ENCODE results near the gene DNAH10.

DNAH10 gene

GRCh38 chr12:123935956-123936355 is 173.9 kb downstream of the DNAH10 start (continued):
- TF ChIP-seq ELK4 (IDR thresholded peaks at IDR 0.05; ENCODE audit: borderline replicate concordance, low read depth, low read length) (no peak), ZBTB21 (tag by site-specific recombination; IDR thresholded peaks at IDR 0.05) (no peak), RBAK (tag by site-specific recombination; IDR thresholded peaks at IDR 0.05) (no peak), SETDB1 (IDR thresholded peaks at IDR 0.05; ENCODE audit: insufficient read length, low read length) (no peak), ZNF692 (tag by site-specific recombination; IDR thresholded peaks at IDR 0.05) (no peak), ZNF426 (tag by site-specific recombination; IDR thresholded peaks at IDR 0.05) (no peak)

GRCh38 chr12:123936471-123936870 is 174.4 kb downstream of the DNAH10 start:
- no peak overlapping the region for H3K27ac ChIP-seq (ENCODE audit: extremely low read depth, low read depth, low read length)
- ChIA-PET POLR2A (no interaction called here), CTCF (interaction anchor here (0.7 kb wide), 1 partner anchor 64 kb away, joined by 7 read pairs; no protein-coding TSS in a partner anchor)
- H3K4me1 ChIP-seq (ENCODE audit: control insufficient read depth, insufficient read depth, low read length), result no peaks in the 10 kb centered on the region
- no peak for TF ChIP-seq ZNF785 (tag by site-specific recombination; IDR thresholded peaks at IDR 0.05)
- H3K36me3 ChIP-seq (ENCODE audit: control insufficient read depth in 2 of 2, insufficient read depth in 1 of 2, low read length in 2 of 2), result peaks cover 0 to 38% of the 10 kb centered on the region in 2 experiments; a peak in 1 of 3 replicates
- H3K4me3 ChIP-seq (ENCODE audit: low read depth, low read length), result no peak overlapping the region
- no peaks in the 10 kb centered on the region for H3K9me3 ChIP-seq (ENCODE audit: control insufficient read depth, insufficient read depth, low read depth, low read length)

GRCh38 chr12:123936956-123937706 is 175.0 kb downstream of the DNAH10 start:
- CTCF ChIA-PET, result interaction anchor here (0.7 kb wide), 1 partner anchor 12 kb away, joined by 3 read pairs; no protein-coding TSS in a partner anchor
- Histone ChIP-seq H3K27ac (ENCODE audit: extremely low read depth, low read depth, low read length) (no peak overlapping the region), H3K4me1 (ENCODE audit: control insufficient read depth, insufficient read depth, low read length) (no peaks in the 10 kb centered on the region), H3K36me3 (ENCODE audit: control insufficient read depth in 2 of 2, insufficient read depth in 1 of 2, low read length in 2 of 2) (peaks cover 0 to 45% of the 10 kb centered on the region in 2 experiments; a peak in 2 of 3 replicates), H3K9me3 (ENCODE audit: control insufficient read depth, insufficient read depth, low read depth, low read length) (no peaks in the 10 kb centered on the region), H3K4me3 (ENCODE audit: low read depth, low read length) (no peak overlapping the region)
- POLR2A ChIA-PET, result no interaction called here
- TF ChIP-seq ZNF19 (tag by site-specific recombination; IDR thresholded peaks at IDR 0.05; ENCODE audit: low read depth) (no peak), ZNF426 (tag by site-specific recombination; IDR thresholded peaks at IDR 0.05) (no peak), ZNF518A (tag by site-specific recombination; conservative IDR thresholded peaks at IDR 0.05; ENCODE audit: low read depth) (no peak), REST (tag by site-specific recombination; IDR thresholded peaks at IDR 0.05) (no peak), OVOL3 (tag by site-specific recombination; IDR thresholded peaks at IDR 0.05) (no peak), YY1 (tag by site-specific recombination; IDR thresholded peaks at IDR 0.05) (no peak), ZNF221 (tag by site-specific recombination; IDR thresholded peaks at IDR 0.05; ENCODE audit: borderline replicate concordance) (no peak), ZBTB10 (tag by site-specific recombination; IDR thresholded peaks at IDR 0.05) (no peak), ZNF596 (tag by site-specific recombination; IDR thresholded peaks at IDR 0.05) (no peak), KLF17 (tag by site-specific recombination; IDR thresholded peaks at IDR 0.05) (no peak)
